ENCODE data around the gene ATP1A1.

- no peak for TF ChIP-seq MYBL2 (CRISPR knock-in tag; IDR thresholded peaks at IDR 0.05)
- no peak for TF ChIP-seq MLX (CRISPR knock-in tag; IDR thresholded peaks at IDR 0.05)
- TF ChIP-seq ZNF317 (CRISPR knock-in tag; IDR thresholded peaks at IDR 0.05; ENCODE audit: borderline replicate concordance, low read depth) = no peak
- no peak for TF ChIP-seq TEAD1 (CRISPR knock-in tag; IDR thresholded peaks at IDR 0.05)
- no peak for TF ChIP-seq E2F1 (CRISPR knock-in tag; IDR thresholded peaks at IDR 0.05)
- no peak for TF ChIP-seq JUN (CRISPR knock-in tag; IDR thresholded peaks at IDR 0.05)
- TF ChIP-seq CTCF (IDR thresholded peaks at IDR 0.05) = no peak
These were observed 41.5 kb upstream of the ATP1A1 start for GRCh38 chr1:116331523-116331922.
